ENCODE data around the gene SUSD6.

Gene SUSD6

DNA sequence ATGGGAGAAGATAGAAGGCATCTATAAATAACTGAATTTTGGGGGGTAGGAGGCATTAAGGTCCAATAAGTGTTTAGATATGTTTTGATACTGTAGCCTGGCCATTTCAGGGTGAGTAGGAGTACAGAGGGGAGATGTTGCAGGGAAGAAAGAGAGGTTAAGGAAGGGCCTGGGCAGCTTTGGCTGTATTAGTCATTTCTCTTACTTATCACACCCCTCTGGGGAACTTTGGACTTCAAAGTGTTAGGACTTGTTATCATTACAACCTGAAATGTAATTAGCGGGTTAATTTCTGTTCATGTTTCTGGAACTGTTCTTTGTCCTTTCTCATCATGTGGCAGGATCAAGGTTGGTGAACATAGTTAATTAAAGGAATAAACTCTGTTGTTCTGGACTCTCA is 40.3 kb downstream of the SUSD6 start:
- DNase-seq, result no peak

DNA sequence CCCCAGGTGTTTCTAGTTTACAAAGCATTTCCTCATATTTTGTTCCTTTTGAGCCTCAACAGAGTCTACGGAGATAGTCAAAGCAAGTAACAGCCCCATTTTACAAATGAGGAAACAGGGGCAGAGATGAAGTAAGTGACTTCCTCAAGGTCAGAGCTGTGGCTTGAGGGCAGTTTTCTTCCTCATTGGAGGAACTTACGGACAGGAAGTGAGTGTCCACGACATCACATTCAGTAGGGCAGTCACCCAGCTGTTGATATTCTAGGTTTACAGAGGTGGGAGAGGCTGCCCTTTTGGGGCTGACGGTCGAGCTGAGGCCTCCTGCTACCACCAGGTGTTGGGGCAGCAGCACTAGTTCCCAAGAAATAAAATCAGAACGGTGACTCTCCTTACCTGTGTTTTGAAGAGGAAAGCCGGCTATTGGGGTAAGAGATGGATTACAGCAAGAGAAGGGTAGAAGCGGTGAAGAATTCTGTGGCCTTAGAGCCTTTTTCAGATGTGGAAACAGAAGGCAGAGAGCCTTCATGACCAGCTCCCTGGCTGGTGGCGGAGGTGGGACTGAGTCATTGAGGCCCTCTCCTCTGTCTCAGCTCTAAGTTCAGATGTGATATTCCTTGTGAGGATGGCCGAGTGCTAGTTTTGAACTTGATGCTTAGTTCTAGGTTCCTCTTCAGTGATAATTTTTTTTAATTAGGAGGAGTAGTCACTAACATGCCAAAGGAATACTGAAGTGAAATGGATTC is 41.7 kb downstream of the SUSD6 start:
- no peak for DNase-seq

DNA sequence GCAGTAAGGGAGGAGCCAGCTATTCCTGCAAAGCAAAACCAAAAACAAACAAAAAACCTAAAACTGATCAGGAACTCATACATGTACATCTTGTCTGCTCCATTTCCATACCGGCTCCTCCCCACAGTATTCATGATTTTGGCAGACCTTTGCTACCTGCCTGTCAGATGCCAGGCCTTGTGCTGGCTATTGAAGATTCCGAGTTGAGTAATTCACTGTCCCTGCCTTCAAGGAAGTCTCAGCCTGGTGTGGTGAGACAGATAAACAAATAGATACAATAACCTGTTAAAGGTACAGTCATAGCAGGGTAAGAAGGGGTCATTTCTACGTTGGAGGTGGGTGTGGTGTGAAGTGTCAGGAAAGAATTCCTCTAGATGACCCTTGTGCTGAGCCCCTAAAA is 42.7 kb downstream of the SUSD6 start:
- no peak for DNase-seq

DNA sequence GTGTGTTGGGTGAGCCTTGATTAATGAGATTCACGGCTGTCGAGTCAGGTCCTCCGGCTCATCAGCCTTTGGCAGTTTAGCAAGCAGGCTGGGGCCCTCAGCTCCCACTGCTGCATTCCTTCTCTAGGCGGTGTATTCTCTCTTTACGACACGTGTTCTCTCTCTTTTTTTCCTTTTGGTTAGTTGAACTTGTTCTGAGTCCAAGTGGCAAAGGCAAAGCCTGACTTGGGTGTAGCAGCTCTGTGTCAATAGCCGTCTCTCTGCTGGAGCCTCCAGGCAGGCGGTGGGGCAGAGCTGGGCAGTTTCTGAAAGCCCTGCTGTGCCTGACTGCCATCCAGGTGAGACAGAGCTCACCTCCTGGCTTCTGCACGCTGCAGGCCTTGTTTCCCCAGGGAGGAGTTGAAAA is 46.6 kb downstream of the SUSD6 start:
- DNase-seq, result no peak

DNA sequence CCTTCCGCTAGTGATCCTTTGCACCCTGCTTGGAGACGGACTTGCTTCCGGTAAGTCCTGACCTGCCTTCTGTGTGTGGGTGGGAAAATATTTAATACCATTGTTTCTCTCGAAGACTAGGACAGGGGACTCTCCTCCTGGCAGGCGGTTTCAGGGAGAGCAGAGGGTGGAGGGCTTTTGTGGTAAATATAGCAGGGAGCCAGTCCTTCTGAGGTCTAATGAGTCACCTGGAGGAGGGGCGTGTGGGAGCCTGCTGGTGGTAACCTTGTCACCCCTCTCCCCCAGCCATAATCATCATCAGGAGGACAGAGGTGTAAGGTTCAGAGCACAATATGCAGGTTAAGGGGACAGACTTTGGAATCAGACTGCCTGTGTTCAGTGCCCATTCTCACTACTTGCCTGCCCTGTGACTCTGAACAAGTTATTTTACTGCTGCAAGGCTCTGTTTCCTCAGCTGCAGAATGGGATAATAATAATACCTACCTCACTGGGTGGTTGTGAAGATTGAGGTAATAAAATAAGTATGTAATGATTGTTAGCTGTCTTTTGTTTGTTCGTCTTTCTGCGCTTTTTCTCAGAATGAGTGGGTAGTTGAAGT is 47.4 kb downstream of the SUSD6 start:
- DNase-seq, result no peak

DNA sequence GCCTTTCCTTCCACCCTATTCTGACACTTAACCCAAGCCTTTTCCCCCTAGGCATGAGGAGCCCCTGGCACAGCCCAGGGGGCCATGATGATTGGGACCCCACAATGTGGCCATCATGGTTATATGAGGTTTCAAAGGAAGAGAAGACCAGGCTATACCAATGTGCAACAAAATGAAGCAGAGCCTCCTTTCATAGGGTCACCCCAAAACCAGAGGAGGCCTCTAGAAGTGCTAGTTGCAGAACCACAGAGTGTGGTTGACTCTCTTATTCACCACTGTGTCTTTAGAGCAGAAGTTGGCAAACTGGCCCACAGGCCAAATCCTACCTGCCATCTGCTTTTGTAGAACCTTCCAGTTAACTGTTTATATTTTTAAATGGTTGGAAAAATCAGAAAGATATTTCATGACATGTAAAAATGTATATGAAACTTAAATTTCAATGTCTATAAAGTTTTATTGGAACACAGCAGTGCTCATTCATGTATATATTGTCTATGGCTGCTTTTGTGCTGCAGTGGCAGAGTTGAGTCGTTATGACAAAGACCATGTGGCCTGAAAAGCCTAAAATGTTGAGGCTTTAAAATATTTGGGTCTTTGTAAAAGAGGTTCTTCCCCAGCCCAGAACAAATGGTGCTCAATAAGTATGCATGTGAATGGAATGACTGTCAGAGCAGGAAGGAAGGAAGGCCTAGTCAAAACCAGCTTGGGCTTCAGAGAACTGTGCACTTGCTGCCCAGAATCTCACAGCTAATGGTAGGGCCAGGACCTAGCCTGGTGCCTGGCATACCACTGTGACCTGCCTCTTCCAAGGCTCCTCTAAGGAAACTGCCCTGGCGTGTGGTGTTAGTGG is 49.2 kb downstream of the SUSD6 start:
- DNase-seq, result no peak

DNA sequence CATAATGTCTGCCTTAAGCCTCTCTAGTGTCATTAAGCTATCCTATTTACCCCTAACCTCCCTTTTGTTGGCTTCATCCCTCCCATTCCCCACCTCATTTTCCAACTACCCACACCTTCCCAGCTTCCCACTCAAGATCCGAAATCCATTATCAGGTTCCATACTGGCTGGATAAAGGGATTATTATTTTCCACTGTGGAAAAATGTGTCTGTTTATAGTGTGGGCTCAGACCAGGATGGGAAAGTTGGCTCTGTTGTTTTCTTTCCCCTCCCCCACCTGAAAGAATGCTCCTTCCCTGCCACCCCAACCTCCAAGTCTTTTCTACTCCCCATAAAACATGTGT is 49.8 kb downstream of the SUSD6 start:
- DNase-seq, result no peak

DNA sequence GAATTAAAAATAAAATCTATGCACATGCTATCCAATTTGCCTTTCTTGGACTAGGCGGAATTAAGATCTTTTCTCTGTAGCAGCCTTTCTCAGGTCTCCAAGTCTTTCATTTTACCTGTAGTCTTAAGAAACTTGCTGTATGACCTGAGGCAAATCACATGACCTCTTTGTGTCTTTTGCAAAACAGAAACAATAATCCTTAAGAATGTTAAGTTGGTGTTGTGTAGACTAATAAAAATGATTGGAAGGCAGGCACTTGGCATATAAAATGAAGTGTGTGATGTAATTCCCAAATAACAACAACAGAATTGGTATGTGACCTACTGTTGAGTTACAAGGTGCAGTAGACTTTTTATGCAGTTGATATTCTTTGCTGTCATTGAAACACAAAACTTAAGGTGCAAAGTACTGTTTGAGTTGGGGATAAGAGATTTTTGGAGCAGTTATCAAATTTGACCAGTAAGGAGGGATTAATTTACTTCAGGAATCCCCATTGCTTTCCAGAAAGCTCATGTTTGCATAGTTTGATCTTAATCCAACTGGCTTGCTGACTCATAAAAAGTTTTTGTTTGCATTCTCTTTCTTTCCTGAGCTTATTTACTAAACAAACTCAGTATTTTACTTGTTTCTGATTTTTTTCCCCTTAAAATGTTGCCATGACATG is 51.4 kb downstream of the SUSD6 start:
- DNase-seq, result no peak

DNA sequence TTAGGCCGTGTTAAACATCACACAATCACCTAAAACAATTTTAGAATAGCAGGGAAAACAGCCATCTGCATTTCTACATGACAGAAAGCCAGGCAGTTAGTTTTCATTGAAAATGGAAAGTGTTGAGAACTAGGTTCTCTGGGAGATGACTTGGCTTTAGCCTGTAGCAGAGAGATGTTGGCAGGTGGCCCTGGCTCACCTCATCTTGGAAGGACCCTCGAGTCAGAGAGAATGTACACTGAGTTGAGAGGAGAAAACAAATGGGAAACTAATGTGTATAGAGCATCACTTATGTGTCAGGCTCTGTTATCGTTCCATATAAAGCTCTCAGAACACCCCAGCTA is 51.9 kb downstream of the SUSD6 start:
- DNase-seq, result no peak

DNA sequence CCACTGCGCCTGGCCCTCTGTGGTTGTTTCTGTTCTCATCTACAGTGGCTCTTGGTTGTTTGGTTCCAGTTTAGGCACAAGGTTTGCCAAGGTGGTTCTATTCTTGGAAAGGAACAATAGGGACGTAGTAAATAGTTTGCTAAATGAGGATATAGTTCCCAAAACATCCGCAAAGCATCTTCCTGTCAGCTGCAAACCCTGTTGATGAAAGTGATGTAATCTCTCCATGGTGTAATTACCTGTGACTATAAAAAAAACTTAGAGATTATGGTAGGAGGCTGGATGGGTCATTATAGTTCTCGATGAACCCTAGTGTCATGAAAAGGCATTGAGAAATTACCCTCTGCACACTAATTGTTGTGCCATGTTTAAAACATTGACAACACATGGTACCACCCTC is 52.9 kb downstream of the SUSD6 start:
- no peak for DNase-seq

DNA sequence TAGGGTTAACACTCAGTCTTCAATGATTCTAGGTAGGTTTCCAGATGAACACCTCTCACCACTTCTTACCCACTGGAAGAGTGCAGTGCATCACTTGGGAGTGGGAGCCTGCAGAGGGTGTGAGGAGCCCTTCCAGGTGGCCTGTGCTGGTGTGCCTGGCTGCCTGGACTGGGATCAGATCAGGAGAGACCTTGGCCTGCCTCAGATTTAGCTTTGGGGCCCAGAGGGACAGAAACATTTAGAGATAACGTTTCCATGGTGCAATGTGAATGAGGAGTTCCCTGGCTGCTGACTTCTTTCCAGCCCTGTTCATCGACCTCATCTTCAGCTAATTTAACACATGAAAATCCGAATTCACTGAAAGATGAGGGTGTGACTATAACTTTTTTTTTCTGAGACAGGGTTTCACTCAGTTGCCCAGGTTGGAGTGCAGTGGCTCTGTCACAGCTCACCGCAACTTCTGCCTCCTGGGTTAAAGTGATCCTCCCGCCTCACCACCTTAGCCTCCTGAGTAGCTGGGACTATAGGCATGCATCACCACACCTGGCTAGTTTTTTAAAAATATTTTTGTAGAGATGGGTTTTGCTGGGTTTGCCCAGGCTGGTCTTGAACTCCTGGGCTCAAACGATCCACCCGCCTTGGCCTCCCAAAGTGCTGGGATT is 53.6 kb downstream of the SUSD6 start:
- no peak for DNase-seq

DNA sequence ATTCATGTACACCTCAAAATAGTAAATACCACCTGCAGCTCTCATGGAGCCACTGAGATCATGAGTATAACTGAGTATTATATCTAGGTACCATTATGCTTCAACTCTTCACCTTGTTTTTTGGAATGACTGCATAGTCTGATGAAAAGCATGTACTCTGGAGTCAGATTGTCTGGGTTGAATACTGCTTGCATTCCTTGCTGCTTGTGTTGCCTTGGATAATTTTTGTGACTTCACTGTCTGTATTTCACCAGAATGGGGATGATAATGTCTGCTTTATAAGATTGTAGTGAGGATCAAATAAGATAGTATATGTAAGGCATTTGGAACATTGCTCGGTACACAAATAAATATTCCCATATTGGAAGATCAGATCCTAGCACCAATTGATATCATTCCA is 54.2 kb downstream of the SUSD6 start:
- DNase-seq, result no peak

DNA sequence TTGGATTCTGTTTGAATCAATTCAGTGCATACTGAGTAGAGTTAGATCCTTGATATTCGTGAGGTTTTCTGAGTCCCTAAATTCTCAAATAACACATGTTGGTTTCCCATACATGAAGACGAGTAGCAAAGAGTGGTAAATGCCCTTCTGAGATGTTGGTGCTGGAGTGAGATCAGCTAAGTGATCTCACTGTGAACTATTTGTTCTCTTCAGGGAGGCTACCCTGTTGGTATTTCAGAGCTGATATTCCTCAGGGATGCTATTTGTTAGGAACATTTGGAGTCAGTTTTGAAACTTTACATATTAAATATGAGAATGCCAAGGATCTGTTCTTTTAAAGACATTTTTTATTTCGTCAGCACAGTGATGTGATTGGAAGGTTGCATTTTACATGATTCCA is 54.7 kb downstream of the SUSD6 start:
- DNase-seq, result no peak

DNA sequence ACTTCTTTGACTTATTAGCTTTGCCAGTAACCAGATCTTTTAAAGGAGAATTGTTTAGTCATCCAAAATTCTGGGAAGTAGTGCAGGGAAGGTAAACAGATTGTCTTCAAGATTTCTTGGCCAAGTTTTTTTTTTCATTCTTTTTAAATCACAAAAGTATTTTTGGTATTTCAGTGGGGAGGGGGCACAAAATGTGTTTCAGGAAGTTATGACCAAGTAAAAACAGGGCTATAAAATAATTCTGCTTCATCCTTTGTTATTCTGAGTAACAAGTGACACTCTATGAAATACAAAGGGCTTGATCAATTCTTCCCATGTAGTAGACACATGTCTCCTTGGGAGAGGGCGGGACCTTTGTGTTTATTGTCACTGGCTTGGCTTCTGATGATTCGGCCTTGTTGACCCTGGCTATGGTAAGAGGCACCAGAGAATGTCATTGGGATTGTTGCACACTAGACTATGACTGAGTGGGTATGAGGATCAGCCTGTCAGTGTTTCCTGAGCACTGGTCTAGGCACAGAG is 55.4 kb downstream of the SUSD6 start:
- DNase-seq, result no peak

DNA sequence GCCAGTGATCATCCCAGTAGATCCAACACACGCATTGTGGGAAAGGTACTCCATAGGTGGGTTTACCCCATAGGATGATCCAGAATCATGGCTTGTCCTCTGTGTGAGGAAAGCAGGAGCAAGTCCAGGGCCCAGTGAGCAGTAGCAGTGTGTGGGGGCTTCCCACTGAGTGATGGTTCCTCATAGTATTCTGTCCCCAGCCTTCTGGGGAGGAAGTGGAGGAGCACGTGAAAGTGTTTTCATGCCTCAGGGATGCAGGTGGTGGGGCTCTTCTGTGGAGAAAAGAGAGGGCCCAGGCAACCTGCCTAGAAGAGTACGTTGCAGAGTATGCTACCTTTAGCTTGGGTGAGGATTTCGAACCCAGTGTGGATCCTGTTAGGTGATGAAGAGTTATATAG is 56.5 kb downstream of the SUSD6 start:
- DNase-seq, result no peak

DNA sequence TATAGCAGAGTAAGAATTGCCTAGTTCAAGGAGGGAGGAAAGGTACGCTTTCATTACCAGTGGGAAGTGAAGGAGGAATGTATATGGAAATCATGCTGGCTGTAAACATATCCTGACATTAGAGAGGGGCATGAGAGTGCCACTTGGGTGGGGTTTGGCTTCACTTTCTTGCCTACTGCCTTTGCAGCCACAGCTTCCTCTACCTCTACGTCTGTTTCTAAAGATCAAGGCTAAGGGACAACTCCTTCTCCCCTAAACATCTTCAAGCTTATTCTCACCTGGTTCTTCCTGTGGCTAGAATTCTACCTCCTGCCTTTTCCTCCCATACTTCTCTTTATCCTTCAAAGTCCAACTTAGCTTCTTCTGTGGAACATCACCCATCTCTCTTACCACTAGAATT is 58.0 kb downstream of the SUSD6 start:
- no peak for DNase-seq

DNA sequence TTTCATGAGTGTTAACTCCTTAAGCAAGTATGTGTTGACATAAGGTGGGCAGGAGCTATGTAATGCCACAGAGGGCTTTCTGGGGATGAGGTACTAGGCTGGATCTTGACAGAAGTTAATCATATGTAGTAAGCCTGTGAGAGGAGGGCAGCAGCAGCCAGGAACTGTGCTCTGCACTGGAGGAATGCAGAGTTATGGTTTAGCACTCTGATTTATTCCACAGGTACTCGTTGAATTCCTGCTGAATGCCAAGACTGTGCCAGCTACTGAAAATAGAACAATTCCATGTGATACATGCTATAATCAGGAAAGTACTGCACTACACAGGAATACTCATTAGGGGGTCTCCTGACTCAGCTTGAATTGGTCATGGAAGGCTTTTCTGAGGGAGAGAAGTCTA is 58.7 kb downstream of the SUSD6 start:
- no peak for DNase-seq

DNA sequence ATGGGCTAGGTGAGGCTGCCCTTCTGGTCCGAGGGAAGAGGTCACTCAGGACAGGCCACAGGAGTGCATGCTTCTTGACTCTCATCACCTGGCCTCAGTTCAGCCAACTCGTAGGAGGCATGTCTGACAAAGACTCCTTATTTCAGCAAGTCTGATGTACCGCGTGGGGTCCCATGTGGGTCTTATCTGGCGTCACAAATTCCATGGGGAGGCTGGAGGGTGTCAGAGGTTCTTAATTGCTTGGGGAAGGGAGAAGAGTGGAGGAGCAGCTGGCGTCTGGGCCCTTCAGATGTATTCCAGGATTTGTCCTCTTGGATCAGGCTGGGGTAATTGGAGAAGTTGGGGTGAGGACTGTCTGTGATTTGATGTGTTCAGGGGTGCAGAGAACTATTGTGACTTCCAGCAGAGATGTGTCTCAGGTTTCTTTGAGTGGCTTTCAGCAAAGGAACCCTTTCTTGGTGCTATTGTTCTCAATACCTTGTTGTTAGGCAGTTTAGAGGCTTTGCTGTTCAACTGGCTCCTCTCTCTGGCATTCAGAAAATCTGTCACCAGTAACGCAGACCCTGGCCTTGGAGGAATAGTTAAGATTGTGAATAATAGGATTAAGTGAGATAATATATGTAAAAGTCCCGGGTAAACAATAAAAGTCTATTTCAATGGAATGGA is 60.1 kb downstream of the SUSD6 start:
- DNase-seq, result no peak

DNA sequence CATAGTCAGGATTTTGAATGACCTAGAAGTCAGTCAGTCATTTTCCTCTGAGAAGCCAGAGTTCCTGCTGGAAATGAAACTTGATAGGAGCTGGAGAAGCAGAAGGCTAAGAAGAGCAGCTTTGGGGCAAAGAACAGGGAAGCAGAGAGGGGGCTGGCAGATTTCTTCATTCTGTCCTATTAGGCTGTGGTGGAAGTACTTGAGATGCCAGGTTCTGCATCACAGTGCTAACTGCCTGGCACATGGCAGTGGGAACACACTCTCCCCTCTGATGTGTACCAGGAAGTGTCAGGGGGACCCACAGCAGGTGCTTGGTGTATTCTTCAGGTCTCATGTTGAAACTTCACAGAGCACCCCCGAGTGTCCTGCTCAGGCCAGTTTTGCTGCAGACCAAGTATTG is 61.0 kb downstream of the SUSD6 start:
- DNase-seq, result no peak

DNA sequence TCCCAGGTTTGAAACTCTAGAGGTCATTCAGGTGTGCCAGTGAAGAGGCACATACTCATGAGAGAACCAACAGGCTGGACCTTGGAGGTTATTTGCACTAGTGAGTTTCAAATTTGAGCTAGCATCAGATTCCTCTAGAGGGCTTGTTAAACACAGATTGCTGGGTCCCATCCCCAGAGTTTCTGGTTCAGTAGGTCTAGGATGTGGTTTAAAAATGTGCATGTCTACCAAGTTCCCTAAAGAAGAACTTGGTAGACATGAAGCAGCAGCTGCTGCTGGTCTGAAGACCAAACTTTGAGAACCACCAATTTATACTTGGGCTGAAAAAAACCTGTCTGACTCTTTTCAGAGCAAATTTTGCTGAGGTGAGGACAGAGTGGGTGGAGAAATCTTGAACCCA is 61.7 kb downstream of the SUSD6 start:
- DNase-seq, result no peak

DNA sequence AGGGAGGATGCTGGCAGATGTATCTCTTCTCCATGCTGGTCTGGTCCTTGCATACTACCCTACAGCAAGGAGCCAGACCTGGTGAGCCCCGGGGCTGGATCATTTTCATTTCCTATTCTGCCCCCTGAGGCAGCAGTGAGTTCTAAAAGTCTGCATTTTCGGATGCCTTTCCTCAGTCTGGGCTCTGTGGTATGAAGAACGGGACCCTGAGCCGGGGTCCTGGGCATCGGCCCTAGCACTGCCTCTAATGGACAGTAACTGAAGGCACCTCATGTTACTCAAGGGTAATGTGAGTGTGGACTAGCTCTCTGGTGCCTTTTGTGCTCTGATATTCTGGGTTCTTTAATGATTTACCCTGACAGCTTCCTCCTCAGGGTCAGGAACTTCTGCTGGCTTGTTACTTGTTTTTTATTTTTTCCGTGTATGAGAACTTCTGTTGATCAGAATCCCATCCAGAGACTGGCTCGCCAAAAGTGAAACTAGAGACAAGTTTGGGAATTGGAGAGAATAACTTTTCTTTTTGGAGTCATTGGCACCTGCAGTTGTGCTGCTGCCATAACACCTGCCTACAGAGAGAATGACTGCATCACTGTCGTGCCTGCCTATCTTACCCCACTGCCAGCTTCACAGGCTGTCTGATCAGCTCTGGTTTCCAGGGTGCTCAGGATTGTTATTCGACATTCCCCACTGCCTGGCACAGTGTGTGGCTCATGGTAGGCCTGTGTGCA is 62.3 kb downstream of the SUSD6 start:
- no peak for DNase-seq
